Right lobe of liver (tissue), 4 donors: ENCODE data around the gene RTF1.

ENCODE experiments used
- CTCF ChIP-seq, 4 donors: fragments of 200-600 bp in 3 of 4; fragments of 450-650 bp in 1 of 4; IDR thresholded peaks; one replicate each; pipeline versions ENCODE4 v1.5.1 to v1.8.0; 2016 to 2022; ENCODE audit warnings: antibody characterized with exemption in 4 of 4, mild to moderate bottlenecking in 2 of 4
- POLR2A ChIP-seq: fragments of 450-650 bp; IDR thresholded peaks from one replicate; pipeline ENCODE4 v1.6.1; 2017; ENCODE audit warnings: antibody characterized with exemption, mild to moderate bottlenecking
- donor health status: DM: no; HTN: no; CAD: no.
- donor health status: DM: no; HTN: no; CAD: no.
- donor health status: DM: no; HTN: yes; CAD: no.

- TF ChIP-seq POLR2A = no peak
- TF ChIP-seq CTCF (IDR thresholded peaks at IDR 0.05) = no peak
Measured at GRCh38 chr15:41510728-41511127, 93.8 kb downstream of the RTF1 start.
